OCI-LY3 (cell line): ENCODE results near the gene UGT1A4.

Experiments used
- CTCF ChIP-seq: fragments of 200-600, 300-600 bp; sonication (generic); IDR thresholded peaks from 2 replicates; pipeline ENCODE4 v1.5.1; 2014; ENCODE audit warnings: antibody characterized with exemption, low read length, low read depth
- EZH2phosphoT487 ChIP-seq: fragments of 200-600 bp; shearing (Covaris generic); IDR thresholded peaks from 2 replicates; pipeline ENCODE4 v1.6.1; 2018; ENCODE audit warnings: antibody characterized with exemption, mixed run types, low read depth

GRCh38 chr2:233792720-233793119 is 74.2 kb downstream of the UGT1A4 start:
- TF ChIP-seq CTCF (no peak), EZH2phosphoT487 (no peak)
